Measurements from ENCODE around the gene DDX6. TPM values are rescaled to one million over a fixed set of nuclear protein-coding genes. Genes with fewer than 3 reads are reported as not detected.
"Not testable (repeated sequence)": the region's sequence is repeated elsewhere in the genome, so short reads cannot be mapped to it uniquely, and the experiment has no call there.

Gene DDX6
- total RNA-seq, 1 donor from 2014 or later = 332 TPM

GRCh38 chr11:118728112-118728511, 62.9 kb downstream of the DDX6 start:
- not testable (repeated sequence) for H3K9me3 ChIP-seq (ENCODE audit: low read depth); H3K4me1 ChIP-seq; DNase-seq (ENCODE audit: low spot score); H3K27ac Mint-ChIP-seq; H3K36me3 Mint-ChIP-seq; H3K4me2 ChIP-seq; H4K20me1 ChIP-seq (ENCODE audit: low read depth); H3K27me3 Mint-ChIP-seq (ENCODE audit: insufficient read depth, low read depth); H3K36me3 ChIP-seq; H3K4me1 Mint-ChIP-seq; H3F3A ChIP-seq (ENCODE audit: low read depth); H3K27ac ChIP-seq; H3K79me2 ChIP-seq (ENCODE audit: low read depth); H3K4me3 ChIP-seq; H2AFZ ChIP-seq (replicated peaks); H3K4me3 Mint-ChIP-seq; H3K9ac ChIP-seq
- peaks cover 15% of the 10 kb centered on the region for H3K9me3 Mint-ChIP-seq
- H3K27me3 ChIP-seq = peaks cover 34% of the 10 kb centered on the region
- TF ChIP-seq CTCF (IDR thresholded peaks at IDR 0.05) = peak; percentile 45

DNA sequence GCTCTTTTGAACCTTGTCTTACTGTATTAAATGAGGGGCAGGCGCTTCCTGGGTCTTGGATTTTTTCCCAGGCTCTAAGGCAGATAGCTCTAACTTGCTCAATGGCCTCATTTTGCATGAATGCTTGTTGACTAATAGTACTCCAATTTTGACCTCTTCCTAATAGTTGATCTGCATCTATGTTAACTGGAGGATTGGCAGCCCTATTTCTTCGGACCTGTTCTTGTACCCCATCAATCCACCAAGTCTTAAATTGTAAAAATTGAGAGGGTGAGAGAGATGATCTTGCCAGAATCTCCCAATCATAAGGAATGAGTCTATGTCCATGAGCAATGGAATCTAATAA, 63.3 kb downstream of the DDX6 start:
- not testable (repeated sequence) for H3K9me3 ChIP-seq (ENCODE audit: low read depth); H3K4me2 ChIP-seq; H3K9ac ChIP-seq; H3F3A ChIP-seq (ENCODE audit: low read depth); H3K4me1 Mint-ChIP-seq; H3K36me3 ChIP-seq; H3K4me3 ChIP-seq; H2AFZ ChIP-seq (replicated peaks); H3K27me3 Mint-ChIP-seq (ENCODE audit: insufficient read depth, low read depth); H3K27ac Mint-ChIP-seq; DNase-seq (ENCODE audit: low spot score); H3K4me1 ChIP-seq; H3K36me3 Mint-ChIP-seq; H3K79me2 ChIP-seq (ENCODE audit: low read depth); H4K20me1 ChIP-seq (ENCODE audit: low read depth); H3K4me3 Mint-ChIP-seq; H3K27ac ChIP-seq
- peaks cover 15% of the 10 kb centered on the region for H3K9me3 Mint-ChIP-seq
- H3K27me3 ChIP-seq = peaks cover 38% of the 10 kb centered on the region

GRCh38 chr11:118727001-118727720, 63.8 kb downstream of the DDX6 start:
- not testable (repeated sequence) for H4K20me1 ChIP-seq (ENCODE audit: low read depth); H3K4me3 ChIP-seq; H3K4me1 ChIP-seq; H2AFZ ChIP-seq (replicated peaks); H3K4me1 Mint-ChIP-seq; H3K36me3 ChIP-seq; H3K9me3 ChIP-seq (ENCODE audit: low read depth); H3K79me2 ChIP-seq (ENCODE audit: low read depth); H3K9ac ChIP-seq; H3K27ac ChIP-seq; H3K4me2 ChIP-seq; H3K27ac Mint-ChIP-seq; H3K27me3 Mint-ChIP-seq (ENCODE audit: insufficient read depth, low read depth); H3K4me3 Mint-ChIP-seq; H3K36me3 Mint-ChIP-seq; DNase-seq (ENCODE audit: low spot score); H3F3A ChIP-seq (ENCODE audit: low read depth)
- H3K27me3 ChIP-seq = peaks cover 43% of the 10 kb centered on the region
- peaks cover 15% of the 10 kb centered on the region for H3K9me3 Mint-ChIP-seq

DNA sequence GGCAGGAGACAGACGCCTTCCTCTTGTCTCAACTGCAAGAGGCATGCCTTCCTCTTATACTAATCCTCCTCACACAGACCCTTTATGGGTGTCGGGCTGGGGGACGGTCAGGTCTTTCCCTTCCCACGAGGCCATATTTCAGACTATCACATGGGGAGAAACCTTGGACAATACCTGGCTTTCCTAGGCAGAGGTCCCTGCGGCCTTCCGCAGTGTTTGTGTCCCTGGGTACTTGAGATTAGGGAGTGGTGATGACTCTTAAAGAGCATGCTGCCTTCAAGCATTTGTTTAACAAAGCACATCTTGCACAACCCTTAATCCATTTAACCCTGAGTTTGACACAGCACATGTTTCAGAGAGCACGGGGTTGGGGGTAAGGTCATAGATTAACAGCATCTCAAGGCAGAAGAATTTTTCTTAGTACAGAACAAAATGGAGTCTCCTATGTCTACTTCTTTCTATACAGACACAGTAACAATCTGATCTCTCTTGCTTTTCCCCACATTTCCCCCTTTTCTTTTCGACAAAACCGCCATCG, 69.4 kb downstream of the DDX6 start:
- not testable (repeated sequence) for H3F3A ChIP-seq (ENCODE audit: low read depth); H3K36me3 ChIP-seq; H3K27ac ChIP-seq; H3K9me3 Mint-ChIP-seq; DNase-seq (ENCODE audit: low spot score); H3K9me3 ChIP-seq (ENCODE audit: low read depth); H3K79me2 ChIP-seq (ENCODE audit: low read depth); H3K4me2 ChIP-seq; H3K4me3 ChIP-seq; H3K9ac ChIP-seq; H3K4me3 Mint-ChIP-seq; H2AFZ ChIP-seq (replicated peaks); H3K36me3 Mint-ChIP-seq; H3K27ac Mint-ChIP-seq; H4K20me1 ChIP-seq (ENCODE audit: low read depth)
- Histone ChIP-seq H3K27me3 (peaks cover 54% of the 10 kb centered on the region), H3K4me1 (peaks cover 12% of the 10 kb centered on the region)
- H3K27me3 Mint-ChIP-seq (ENCODE audit: insufficient read depth, low read depth) = peaks cover 16% of the 10 kb centered on the region
- peaks cover 27% of the 10 kb centered on the region for H3K4me1 Mint-ChIP-seq

- not testable (repeated sequence) for DNase-seq (ENCODE audit: low spot score); H3K9ac ChIP-seq; H3K4me3 ChIP-seq; H3K27ac ChIP-seq; H4K20me1 ChIP-seq (ENCODE audit: low read depth); H3K4me3 Mint-ChIP-seq; H3K9me3 Mint-ChIP-seq; H3K9me3 ChIP-seq (ENCODE audit: low read depth); H2AFZ ChIP-seq (replicated peaks); H3K27ac Mint-ChIP-seq; H3K36me3 Mint-ChIP-seq; H3K36me3 ChIP-seq; H3K79me2 ChIP-seq (ENCODE audit: low read depth)
- Mint-ChIP-seq H3K4me1 (peaks cover 34% of the 10 kb centered on the region), H3K27me3 (ENCODE audit: insufficient read depth, low read depth) (peaks cover 16% of the 10 kb centered on the region)
- Histone ChIP-seq H3K4me2 (peak overlapping the region; percentile 27), H3F3A (ENCODE audit: low read depth) (peaks cover 14% of the 10 kb centered on the region), H3K27me3 (peaks cover 53% of the 10 kb centered on the region), H3K4me1 (peaks cover 14% of the 10 kb centered on the region)
Measured at GRCh38 chr11:118720740-118721139, 70.2 kb downstream of the DDX6 start.

DNA sequence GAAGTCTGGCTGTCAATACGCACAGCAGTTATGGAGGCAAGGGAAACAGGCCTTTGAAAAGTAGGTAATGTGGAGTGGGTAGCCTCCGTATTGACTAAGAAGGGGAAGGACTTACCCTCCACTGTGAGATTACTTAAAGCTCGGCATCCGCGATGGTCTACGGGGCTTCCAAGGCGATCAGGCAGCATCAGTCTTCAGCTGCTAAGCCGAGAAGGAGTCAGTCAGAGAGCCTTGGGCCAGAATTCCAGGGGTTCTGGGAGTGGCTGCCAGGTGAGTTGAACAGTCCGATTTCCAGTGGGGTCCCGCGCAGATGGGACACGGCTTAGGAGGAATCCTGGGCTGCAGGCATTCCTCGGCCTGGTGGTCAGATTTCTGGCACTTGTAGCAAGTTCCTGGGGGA, 70.9 kb downstream of the DDX6 start:
- H3K36me3 Mint-ChIP-seq; H3K79me2 ChIP-seq (ENCODE audit: low read depth); H3K4me3 ChIP-seq; H2AFZ ChIP-seq (replicated peaks); H4K20me1 ChIP-seq (ENCODE audit: low read depth); H3K36me3 ChIP-seq; H3K9ac ChIP-seq; H3K9me3 Mint-ChIP-seq; H3K27ac ChIP-seq; DNase-seq (ENCODE audit: low spot score); H3K27ac Mint-ChIP-seq; H3K9me3 ChIP-seq (ENCODE audit: low read depth): not testable (repeated sequence)
- peak overlapping the region; percentile 61 for H3K4me3 Mint-ChIP-seq
- peaks cover 21% of the 10 kb centered on the region for H3F3A ChIP-seq (ENCODE audit: low read depth)
- peak overlapping the region; percentile 49 for H3K4me2 ChIP-seq
- peaks cover 39% of the 10 kb centered on the region for H3K4me1 Mint-ChIP-seq
- H3K27me3 Mint-ChIP-seq (ENCODE audit: insufficient read depth, low read depth) = peaks cover 16% of the 10 kb centered on the region
- H3K27me3 ChIP-seq = peaks cover 48% of the 10 kb centered on the region
- peaks cover 16% of the 10 kb centered on the region for H3K4me1 ChIP-seq

DNA sequence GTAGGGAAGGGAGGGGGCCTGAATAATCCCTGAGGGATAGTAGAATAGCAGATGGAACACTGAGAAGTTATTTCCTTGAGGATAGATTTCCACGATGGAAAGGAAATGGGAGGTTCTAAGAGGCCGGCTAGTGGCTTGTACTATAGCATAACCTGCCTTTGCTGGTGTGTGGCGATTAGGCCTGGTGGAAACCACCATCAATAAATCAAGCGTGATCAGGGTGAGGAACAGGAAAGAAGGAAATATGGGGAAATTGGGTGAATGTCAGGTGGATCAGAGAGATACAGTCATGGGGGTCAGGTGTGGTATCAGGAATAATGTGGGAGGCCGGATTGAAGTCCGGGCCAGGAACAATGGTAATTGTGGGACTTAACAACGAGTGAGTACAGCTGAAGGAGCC, 72.4 kb downstream of the DDX6 start:
- not testable (repeated sequence) for H3K9me3 Mint-ChIP-seq; H3K36me3 ChIP-seq; H3K4me3 Mint-ChIP-seq; H4K20me1 ChIP-seq (ENCODE audit: low read depth); H3K4me3 ChIP-seq; H3K27ac Mint-ChIP-seq; H3K79me2 ChIP-seq (ENCODE audit: low read depth); DNase-seq (ENCODE audit: low spot score); H3K36me3 Mint-ChIP-seq; H3K9ac ChIP-seq; H2AFZ ChIP-seq (replicated peaks); H3K4me2 ChIP-seq; H3K9me3 ChIP-seq (ENCODE audit: low read depth); H3K27ac ChIP-seq
- H3K27me3 Mint-ChIP-seq (ENCODE audit: insufficient read depth, low read depth) = peaks cover 16% of the 10 kb centered on the region
- H3K4me1 ChIP-seq = peaks cover 19% of the 10 kb centered on the region
- H3K4me1 Mint-ChIP-seq = peaks cover 42% of the 10 kb centered on the region
- peaks cover 25% of the 10 kb centered on the region for H3F3A ChIP-seq (ENCODE audit: low read depth)
- peaks cover 48% of the 10 kb centered on the region for H3K27me3 ChIP-seq

Data from neural progenitor cell (in vitro differentiated cells).